ENCODE data around the gene SCYL2.

DNA sequence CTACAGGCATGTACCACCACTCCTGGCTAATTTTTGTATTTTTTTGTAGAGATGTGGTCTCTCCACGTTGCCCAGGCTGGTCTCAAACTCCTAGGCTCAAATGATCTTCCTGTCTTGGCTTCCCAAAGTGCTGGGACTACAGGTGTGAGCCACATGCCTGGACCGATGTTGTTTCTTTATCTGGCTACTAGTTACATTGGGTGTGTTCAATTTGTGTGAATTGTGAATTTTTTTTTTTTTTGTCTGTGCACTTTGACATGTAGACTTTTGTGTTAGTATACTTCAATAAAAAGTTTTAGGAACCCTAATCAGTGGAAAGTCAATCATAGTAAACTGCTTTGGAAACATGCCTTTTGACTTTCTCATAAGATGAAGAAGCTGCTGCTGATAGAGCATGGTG lies 65.9 kb downstream of the SCYL2 start:
- no peak for TF ChIP-seq POLR2A (IDR thresholded peaks at IDR 0.05)
- TF ChIP-seq, protein P1, sequence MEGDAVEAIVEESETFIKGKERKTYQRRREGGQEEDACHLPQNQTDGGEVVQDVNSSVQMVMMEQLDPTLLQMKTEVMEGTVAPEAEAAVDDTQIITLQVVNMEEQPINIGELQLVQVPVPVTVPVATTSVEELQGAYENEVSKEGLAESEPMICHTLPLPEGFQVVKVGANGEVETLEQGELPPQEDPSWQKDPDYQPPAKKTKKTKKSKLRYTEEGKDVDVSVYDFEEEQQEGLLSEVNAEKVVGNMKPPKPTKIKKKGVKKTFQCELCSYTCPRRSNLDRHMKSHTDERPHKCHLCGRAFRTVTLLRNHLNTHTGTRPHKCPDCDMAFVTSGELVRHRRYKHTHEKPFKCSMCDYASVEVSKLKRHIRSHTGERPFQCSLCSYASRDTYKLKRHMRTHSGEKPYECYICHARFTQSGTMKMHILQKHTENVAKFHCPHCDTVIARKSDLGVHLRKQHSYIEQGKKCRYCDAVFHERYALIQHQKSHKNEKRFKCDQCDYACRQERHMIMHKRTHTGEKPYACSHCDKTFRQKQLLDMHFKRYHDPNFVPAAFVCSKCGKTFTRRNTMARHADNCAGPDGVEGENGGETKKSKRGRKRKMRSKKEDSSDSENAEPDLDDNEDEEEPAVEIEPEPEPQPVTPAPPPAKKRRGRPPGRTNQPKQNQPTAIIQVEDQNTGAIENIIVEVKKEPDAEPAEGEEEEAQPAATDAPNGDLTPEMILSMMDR (IDR thresholded peaks at IDR 0.05) = no peak

Measured in thyroid gland (tissue), 4 donors.